OCI-LY3 (cell line): ENCODE results near the gene AKAP12.

Experiments used
- CTCF ChIP-seq: fragments of 200-600, 300-600 bp; sonication (generic); IDR thresholded peaks from 2 replicates; pipeline ENCODE4 v1.5.1; 2014; ENCODE audit warnings: antibody characterized with exemption, low read length, low read depth
- EZH2phosphoT487 ChIP-seq: fragments of 200-600 bp; shearing (Covaris generic); IDR thresholded peaks from 2 replicates; pipeline ENCODE4 v1.6.1; 2018; ENCODE audit warnings: antibody characterized with exemption, mixed run types, low read depth

DNA sequence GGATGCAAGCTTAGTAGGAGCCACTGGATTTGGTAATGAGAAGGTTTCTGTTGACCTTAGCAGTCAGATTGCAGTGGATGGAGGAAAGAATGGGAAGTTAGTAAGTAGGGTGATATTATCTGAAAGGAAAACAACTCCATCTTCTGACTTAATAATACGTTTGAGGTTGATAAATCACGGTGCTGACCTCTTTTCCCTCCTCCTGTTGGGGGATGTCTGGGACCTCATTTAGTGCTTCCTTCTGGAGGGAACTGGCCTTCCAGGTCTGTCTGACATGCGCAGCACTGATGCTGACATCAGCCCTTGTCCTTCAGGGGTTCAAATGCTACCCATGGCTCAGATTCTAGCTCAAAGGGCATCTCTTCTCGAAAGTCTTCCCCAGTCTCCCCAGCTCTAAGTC is 48.2 kb upstream of the AKAP12 start:
- no peak for TF ChIP-seq CTCF
- TF ChIP-seq EZH2phosphoT487, result no peak
